ENCODE results near the gene CYP3A5. TPM values are rescaled to one million over a fixed set of nuclear protein-coding genes. Genes with fewer than 3 reads are reported as not detected.

The CYP3A5 gene
- total RNA-seq, 3 donors from 2014 or later, result 8.5 to 25.9 (median 15.4) TPM

DNA sequence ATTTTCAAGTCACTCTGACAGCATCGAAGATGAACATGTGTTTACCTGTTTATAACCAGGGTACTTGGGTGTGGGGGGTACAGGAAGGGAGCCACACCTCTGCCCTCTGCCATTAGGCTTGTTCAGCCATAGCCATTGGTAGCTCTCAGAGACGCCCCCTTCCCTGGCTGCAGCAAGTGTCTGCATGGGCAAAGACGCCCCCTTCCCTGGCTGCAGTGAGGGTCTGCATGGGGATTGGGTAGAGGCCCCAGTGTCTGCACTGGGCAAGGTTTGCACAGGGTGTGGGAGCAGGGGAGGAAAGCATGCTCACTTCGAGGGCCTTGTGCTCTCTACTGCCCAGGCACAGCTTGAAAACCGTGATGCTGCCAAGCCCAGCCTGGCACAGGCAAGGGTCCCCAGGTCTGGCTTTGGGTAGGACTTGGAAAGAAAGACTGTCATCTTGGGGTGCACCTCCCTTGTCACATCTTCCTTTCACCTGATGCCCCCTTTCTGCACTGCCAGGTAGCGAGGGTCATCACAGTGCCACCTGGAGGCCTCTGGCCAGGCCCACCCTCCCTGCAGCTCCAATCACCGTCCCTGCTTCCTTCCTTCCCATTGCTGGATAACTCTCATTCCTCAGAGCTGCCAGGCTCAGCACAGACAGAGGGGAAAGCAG, 78.0 kb downstream of the CYP3A5 start:
- intact Hi-C loops (cut with DNase I; ENCODE audit: low total_unique reads), result no loop called here
- Histone ChIP-seq H3K27me3 (no peaks in the 10 kb centered on the region), H3K9me3 (no peaks in the 10 kb centered on the region), H3K4me1 (no peaks in the 10 kb centered on the region), H3K4me3 (no peak overlapping the region), H3K36me3 (no peaks in the 10 kb centered on the region), H3K27ac (no peak overlapping the region)
- no peak for DNase-seq (ENCODE audit: low spot score in 2 of 2)
- TF ChIP-seq POLR2A (IDR thresholded peaks at IDR 0.05) (no peak), POLR2AphosphoS5 (IDR thresholded peaks at IDR 0.05) (no peak), CTCF (IDR thresholded peaks at IDR 0.05) (no peak)

GRCh38 chr7:99599836-99600235, 80.0 kb downstream of the CYP3A5 start:
- DNase-seq (ENCODE audit: low spot score in 2 of 2), result no peak
- no peak overlapping the region for H3K4me3 ChIP-seq
- H3K4me1 ChIP-seq, result no peaks in the 10 kb centered on the region
- H3K36me3 ChIP-seq, result no peaks in the 10 kb centered on the region
- intact Hi-C loops (cut with DNase I; ENCODE audit: low total_unique reads), result no loop called here
- H3K9me3 ChIP-seq, result no peaks in the 10 kb centered on the region
- H3K27me3 ChIP-seq, result no peaks in the 10 kb centered on the region
- H3K27ac ChIP-seq, result no peak overlapping the region
- TF ChIP-seq POLR2A (IDR thresholded peaks at IDR 0.05) (no peak), POLR2AphosphoS5 (IDR thresholded peaks at IDR 0.05) (no peak), CTCF (IDR thresholded peaks at IDR 0.05) (no peak)

Other genes starting within 250 kb of the CYP3A5 start
- 1 to 10 TPM; 4.5 to 8.3 (median 4.9) TPM for gene PTCD1, start 241.2 kb downstream of the CYP3A5 start, total RNA-seq
- gene CPSF4, start 241.1 kb downstream of the CYP3A5 start, total RNA-seq, result 10 to 100 TPM; 32.8 to 40.6 (median 32.9) TPM
- 100 to 1,000 TPM; 741 to 814 (median 754) TPM for gene ATP5MF, start 213.8 kb downstream of the CYP3A5 start, total RNA-seq
- 10 to 100 TPM in 1 of 3 donors, 1 to 10 TPM in 2; 4.6 to 12.3 (median 8.5) TPM for gene ZNF789, start 207.1 kb downstream of the CYP3A5 start, total RNA-seq
- 10 to 100 TPM; 42.2 to 58.7 (median 58.3) TPM for gene ZNF394, start 179.7 kb downstream of the CYP3A5 start, total RNA-seq
- gene ZKSCAN5, start 175.3 kb downstream of the CYP3A5 start, total RNA-seq, result 10 to 100 TPM in 1 of 3 donors, 1 to 10 TPM in 2; 7.5 to 11.0 (median 8.0) TPM
- gene FAM200A, start 127.9 kb downstream of the CYP3A5 start, total RNA-seq, result 10 to 100 TPM in 1 of 3 donors, 1 to 10 TPM in 2; 2.6 to 10.2 (median 5.6) TPM
- 100 to 1,000 TPM; 100 to 129 (median 110) TPM for gene ZNF655, start 121.4 kb downstream of the CYP3A5 start, total RNA-seq
- 1 to 10 TPM; 1.0 to 4.5 (median 2.0) TPM for gene TMEM225B, start 81.7 kb downstream of the CYP3A5 start, total RNA-seq
- 10 to 100 TPM; 15.2 to 23.6 (median 18.4) TPM for gene ZSCAN25, start 63.0 kb downstream of the CYP3A5 start, total RNA-seq
- 1 to 10 TPM in 2 of 3 donors, not detected in 1; 1.5 to 2.3 TPM for gene CYP3A7, start 55.2 kb upstream of the CYP3A5 start, total RNA-seq
- gene CYP3A4, start 104.2 kb upstream of the CYP3A5 start, total RNA-seq, result under 1 TPM; 0.33 to 0.64 (median 0.59) TPM
- not detected for gene CYP3A43, start 148.0 kb upstream of the CYP3A5 start, total RNA-seq
- gene OR2AE1, start 197.0 kb upstream of the CYP3A5 start, total RNA-seq, result under 1 TPM; 0.32 to 0.98 (median 0.88) TPM
- 10 to 100 TPM; 46.1 to 65.9 (median 57.7) TPM for gene TRIM4, start 239.5 kb upstream of the CYP3A5 start, total RNA-seq
- gene GJC3, start 249.6 kb upstream of the CYP3A5 start, total RNA-seq, result 10 to 100 TPM in 1 of 3 donors, 1 to 10 TPM in 1, under 1 TPM in 1; 0.80 to 25.6 (median 6.6) TPM